GM18511 (cell line): Measurements from ENCODE around the gene LMX1A.

Experiments
- ATAC-seq: cut with Tn5 transposase; IDR thresholded peaks from one replicate; pipeline ENCODE4 v1.9.1; 2021; ENCODE audit warnings: mild to moderate bottlenecking, moderate library complexity; ENCODE audit not compliant: unreplicated experiment

The LMX1A gene

DNA sequence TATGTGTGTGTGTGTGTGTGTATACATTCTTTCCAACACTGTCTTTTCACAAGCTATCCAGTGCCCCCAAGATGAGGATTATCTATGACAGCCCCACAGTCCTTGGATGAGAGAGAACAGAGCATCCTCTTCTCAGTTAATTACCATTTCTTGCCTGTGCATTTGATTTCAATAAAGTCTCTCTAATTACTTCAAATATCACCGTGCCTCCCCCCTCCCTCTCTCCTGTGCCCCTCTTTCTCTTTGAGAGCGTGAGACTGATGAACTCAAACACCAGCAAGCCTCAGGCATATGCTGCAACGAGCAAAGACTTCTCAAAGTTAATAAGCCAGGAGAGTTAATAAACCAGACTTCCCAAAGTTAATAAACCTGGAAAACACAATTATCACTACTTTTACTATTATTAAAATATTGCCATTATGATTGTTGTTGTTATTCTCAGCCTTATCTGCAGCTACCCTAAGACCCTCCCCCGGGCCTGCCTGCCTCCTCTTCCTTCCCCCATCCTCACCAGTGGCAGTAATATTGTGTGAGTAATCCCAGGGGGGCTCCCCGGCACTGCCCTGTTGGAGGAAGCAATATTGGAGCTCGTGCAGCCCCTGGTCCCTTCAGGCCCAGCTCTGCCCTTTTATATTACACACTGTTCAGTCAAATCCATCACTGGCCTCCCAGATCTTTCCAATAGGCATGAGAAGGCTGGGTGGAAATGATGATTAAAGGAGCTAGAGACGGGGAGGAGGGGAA lies 30.9 kb downstream of the LMX1A start:
- no peak for ATAC-seq

GRCh38 chr1:165324050-165324449 lies 32.5 kb downstream of the LMX1A start:
- ATAC-seq, result no peak

GRCh38 chr1:165317612-165318011 lies 38.9 kb downstream of the LMX1A start:
- ATAC-seq, result no peak

- ATAC-seq, result no peak
These were observed 40.3 kb downstream of the LMX1A start for GRCh38 chr1:165316153-165316772.

- no peak for ATAC-seq
These were observed 41.0 kb downstream of the LMX1A start for GRCh38 chr1:165315481-165315880.

- ATAC-seq, result no peak
These were observed 42.6 kb downstream of the LMX1A start for GRCh38 chr1:165313903-165314302.

DNA sequence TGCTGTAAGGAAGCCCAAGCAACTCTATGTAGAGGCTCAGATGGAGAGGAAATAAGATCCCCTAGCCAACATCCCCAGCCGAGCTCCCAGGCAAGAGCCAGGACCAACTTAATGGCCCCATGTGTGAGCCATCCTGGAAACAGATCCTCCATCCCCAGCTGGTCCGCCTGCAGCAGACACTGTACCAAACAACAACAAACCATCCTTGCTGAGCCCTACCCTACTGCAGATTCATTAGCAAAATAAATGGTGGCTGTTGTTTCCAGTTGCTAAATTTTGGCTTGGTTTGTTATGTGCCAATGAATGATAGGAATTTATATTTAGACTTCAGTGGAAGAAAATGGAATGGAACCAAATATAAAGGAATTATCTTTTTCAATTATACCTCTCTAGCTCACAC lies 43.9 kb downstream of the LMX1A start:
- no peak for ATAC-seq

DNA sequence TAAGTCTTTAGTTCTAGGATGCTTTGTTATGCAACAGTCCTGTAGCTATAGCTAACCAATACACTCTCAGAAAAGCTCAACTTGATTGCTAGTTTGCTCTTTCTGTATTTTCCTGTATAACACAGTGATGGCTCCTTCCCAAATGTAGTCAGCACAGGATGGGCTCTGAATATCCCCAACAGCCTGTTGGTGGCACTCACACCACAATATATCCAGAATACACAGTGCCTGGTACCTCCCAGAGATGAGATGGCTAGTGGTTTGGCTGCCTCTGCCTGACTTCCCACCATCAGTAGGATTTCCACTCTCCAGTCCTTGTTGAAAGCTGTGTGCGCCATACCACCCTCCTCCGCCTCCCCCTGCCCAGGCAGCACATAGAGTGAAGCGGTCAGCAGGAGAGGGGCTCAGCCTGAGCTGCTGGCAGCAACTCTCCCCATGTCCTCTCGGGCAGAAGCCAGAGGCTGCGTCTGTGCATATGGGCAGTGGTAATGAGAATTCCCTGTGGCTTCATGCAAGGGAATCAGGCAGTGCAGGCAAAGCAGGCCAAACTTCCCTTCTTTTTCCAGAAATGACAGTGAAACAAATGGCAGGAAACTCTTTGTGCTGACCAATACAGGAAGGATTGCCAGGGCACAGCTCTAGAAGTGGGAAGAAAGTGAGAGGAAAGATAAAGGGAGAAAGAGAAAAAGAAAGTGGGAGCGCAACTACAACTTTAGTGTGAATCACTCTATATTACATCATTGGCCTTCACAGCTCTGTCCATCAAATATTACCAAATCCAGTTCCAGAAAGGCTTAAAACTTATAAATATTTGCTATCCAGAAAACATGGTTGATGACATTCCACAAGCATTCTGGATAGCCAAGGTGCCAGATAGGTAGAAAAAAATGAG lies 49.7 kb downstream of the LMX1A start:
- no peak for ATAC-seq

DNA sequence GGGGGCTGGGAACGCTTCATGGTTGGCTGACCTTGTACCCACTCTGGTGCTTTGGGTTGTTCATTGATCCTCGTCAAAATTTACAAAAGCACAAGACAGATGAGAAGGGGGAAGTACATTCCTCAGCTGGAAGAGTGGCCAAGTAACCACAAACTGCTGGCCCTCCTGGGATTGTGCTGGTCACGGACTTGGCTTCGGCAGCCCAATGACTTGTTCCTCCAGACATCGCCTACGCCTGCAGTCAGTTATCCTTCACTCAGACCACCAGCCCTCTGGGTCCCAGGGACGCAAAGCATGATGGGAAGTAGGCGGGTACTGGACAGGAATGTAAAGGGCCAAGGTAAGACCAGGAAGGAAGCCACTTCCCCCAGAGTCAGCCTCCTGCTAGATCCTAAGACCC lies 53.1 kb downstream of the LMX1A start:
- ATAC-seq, result no peak

GRCh38 chr1:165300400-165300903 lies 56.1 kb downstream of the LMX1A start:
- no peak for ATAC-seq

DNA sequence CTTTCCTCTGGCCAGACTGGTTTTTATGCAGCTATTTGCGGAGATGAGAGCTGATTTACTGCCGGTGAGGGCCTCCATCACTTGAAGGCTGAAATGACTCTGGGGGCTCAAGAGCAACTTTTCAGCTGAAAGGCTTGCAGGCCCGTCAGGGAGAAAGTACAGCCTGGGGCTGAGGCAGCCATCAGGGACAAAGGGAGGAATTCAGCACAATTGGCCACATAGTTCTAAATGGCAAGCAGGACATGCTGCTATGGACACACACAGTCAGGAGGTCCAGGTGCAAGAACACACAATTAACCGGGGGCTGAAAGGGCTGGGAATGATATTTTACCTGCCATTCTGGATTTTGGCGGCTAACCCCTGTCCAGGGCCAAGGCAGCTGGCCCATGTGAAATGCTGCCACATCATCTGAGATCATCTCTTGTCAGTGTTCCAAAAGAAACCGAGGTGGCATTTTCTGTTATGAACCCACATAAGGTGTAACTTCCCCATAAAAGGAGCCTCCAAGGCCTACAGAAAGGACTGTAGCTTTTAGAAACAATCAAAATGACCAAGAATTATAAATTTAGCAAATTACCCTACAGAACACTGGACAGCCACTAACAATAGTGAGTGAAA lies 58.2 kb downstream of the LMX1A start:
- no peak for ATAC-seq

DNA sequence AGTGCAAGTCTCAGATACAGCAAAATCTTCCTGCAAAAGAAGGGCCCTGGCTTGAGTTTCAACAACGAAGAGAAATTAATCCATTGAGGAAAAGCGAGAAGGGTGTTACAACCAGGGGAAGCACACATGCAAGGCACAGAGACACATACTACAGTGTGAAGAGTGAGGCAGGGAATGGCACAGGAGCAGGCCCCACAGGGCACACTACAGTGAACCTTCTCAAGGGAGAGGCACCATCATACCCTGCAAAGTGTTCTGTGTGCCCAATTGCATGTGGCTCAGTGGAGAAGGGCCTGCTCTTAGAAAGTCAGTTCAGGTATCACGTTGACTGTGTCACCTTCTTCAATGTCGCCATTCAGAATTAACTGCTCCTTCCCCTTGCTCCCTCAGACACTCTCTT lies 60.3 kb downstream of the LMX1A start:
- ATAC-seq, result no peak

- no peak for ATAC-seq
These were observed 66.4 kb downstream of the LMX1A start for GRCh38 chr1:165290148-165290547.

DNA sequence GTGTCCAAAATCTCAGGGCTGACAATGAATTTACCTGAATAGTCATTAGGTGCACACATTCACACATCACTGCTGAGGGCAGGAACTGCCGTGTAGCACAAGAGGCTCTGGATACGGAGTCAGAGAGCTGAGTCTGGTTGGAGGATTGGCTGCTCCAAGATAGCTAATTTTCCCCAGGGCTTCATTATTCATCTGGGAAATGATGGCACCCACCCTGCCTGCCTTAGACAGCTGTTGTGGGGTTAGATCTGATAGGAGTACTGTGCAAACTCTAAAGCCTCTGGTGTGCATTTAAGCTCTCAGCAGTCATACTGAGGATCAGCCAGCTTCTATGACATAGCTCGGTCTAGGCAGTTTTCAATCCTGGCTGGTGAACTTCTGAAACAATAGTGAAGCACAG lies 67.0 kb downstream of the LMX1A start:
- no peak for ATAC-seq

DNA sequence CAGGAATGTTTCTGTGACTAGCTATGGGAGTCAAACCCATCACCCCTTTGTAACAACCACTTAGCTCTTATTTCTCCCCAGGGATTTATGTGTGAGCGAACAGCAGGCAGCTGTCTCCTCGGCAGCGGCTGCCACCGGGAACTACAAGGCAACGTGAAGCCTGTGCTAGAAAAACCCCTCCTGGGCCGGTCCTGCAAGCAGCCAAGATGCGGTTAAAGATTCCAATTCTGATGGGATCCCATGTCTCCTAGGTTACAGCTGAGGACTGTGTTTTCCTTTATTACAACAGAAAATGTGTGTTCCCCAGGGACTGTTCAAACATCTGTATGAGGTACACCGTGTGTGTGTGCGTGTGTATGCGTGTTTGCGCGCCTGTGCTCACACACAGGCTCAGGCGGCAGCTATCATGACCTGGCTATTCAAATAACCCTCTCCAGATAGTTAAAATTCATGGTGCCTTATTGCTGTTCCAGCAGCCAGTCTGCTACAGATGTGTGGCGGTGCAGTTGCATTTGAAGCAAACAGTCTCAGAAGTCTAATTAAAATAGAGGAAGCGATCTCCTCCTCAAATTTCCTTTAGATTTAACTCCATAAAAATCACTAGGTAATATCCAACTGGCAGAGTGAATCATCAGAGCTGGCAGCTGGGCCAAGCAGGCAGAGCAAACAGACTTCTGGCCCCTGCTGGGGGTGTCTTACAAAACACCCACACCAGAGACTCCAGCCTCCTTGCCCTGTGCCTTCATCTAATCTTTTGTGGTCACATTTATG lies 68.0 kb downstream of the LMX1A start:
- no peak for ATAC-seq

GRCh38 chr1:165287781-165288180 lies 68.7 kb downstream of the LMX1A start:
- ATAC-seq, result no peak

DNA sequence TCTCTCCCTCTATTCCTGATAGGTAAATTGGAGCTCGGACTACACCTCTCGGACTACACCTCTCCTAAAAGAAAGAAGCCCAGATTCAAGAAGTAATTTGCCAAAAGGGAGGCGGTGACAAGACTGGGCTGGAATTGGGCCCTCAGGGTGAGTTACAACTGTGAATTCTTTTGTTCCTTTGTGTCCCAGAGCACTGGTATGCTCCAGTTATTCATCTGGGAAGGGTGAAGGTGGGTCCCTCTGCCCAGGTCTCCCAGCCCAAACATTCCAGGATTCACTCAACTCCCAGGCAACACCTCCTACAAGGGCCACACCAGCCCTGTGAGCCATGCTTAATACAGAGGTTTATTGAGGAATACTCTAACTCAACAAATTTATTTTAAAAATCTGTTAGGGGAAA lies 69.2 kb downstream of the LMX1A start:
- no peak for ATAC-seq

DNA sequence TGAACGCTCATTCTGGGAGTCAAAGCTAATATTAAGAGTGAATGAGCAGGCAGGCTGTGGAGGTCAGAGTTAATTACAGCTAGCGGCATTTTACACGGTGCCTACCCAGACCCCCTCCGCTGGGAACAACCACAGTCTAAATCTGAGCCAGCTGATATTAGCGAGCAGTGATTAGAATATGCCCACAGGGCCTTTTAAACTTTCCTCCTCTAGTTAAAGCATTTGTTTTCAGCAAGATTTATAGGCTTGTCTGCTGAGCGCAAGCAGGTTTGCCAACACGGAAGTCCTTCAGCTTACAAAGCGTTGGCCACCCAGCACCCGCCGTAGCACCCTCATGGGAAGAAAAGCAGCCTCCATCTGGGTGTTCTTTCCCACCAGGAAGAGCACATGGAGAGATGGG lies 72.1 kb downstream of the LMX1A start:
- no peak for ATAC-seq

GRCh38 chr1:165281207-165281901 lies 75.2 kb downstream of the LMX1A start:
- no peak for ATAC-seq

- no peak for ATAC-seq
These were observed 76.6 kb downstream of the LMX1A start for GRCh38 chr1:165279882-165280281.
